AG10803 (cell line): ENCODE data around the gene ANKRD53.
A peak's percentile ranks its signal among the peaks of the same experiment; 100 is the strongest.

ENCODE experiments used
- DNase-seq: peaks from one replicate; pipeline ENCODE4 v3.0.0; 2010; ENCODE audit warnings: low read depth
- H3K4me3 ChIP-seq: 2 replicates; pipeline ENCODE4 v1.5.1; 2011; ENCODE audit warnings: mild to moderate bottlenecking, low read length, control low read depth
- CTCF ChIP-seq: conservative IDR thresholded peaks from 2 replicates; pipeline ENCODE4 v1.5.1; 2011; ENCODE audit warnings: mild to moderate bottlenecking, low read length, control low read depth, inconsistent platforms

ANKRD53 gene

GRCh38 chr2:70983506-70984227 lies 5.2 kb downstream of the ANKRD53 start:
- no peak overlapping the region for H3K4me3 ChIP-seq
- DNase-seq, result no peak
- no peak for TF ChIP-seq CTCF

- TF ChIP-seq CTCF, result no peak
- no peak overlapping the region for H3K4me3 ChIP-seq
- DNase-seq, result no peak
These were observed 5.8 kb downstream of the ANKRD53 start for GRCh38 chr2:70984228-70984575.

GRCh38 chr2:70984576-70985282 lies 6.3 kb downstream of the ANKRD53 start:
- no peak overlapping the region for H3K4me3 ChIP-seq
- DNase-seq, result peak; percentile 36
- peak; percentile 60 for TF ChIP-seq CTCF

- no peak for TF ChIP-seq CTCF
- DNase-seq, result no peak
- H3K4me3 ChIP-seq, result no peak overlapping the region
These were observed 6.9 kb downstream of the ANKRD53 start for GRCh38 chr2:70985283-70985688.

- DNase-seq, result no peak
- no peak overlapping the region for H3K4me3 ChIP-seq
- TF ChIP-seq CTCF, result no peak
These were observed 7.5 kb downstream of the ANKRD53 start for GRCh38 chr2:70985956-70986355.

GRCh38 chr2:70986499-70987189 lies 8.2 kb downstream of the ANKRD53 start:
- no peak for DNase-seq
- H3K4me3 ChIP-seq, result no peak overlapping the region
- TF ChIP-seq CTCF, result no peak
